K562 (cell line): ENCODE measurements around the gene CAPZA1. TPM values are rescaled to one million over a fixed set of nuclear protein-coding genes. Genes with fewer than 3 reads are reported as not detected.
A peak's percentile ranks its signal among the peaks of the same experiment; 100 is the strongest.

Experiments used
- ARHGAP35 ChIP-seq: fragments of 450-650 bp; IDR thresholded peaks from 2 replicates; pipeline ENCODE4 v1.6.1; 2018; ENCODE audit not compliant: partially characterized antibody
- ARID4B ChIP-seq: sonication (generic); formaldehyde crosslinking; IDR thresholded peaks from 2 replicates; pipeline ENCODE4 v1.8.0; 2022; ENCODE audit warnings: mild to moderate bottlenecking, missing genetic modification reagents
- BCL6 ChIP-seq: fragments of 250-450 bp; sonication (Bioruptor Pico); IDR thresholded peaks from 2 replicates; pipeline ENCODE4 v1.4.0; 2020
- C11orf30 ChIP-seq: fragments of 450-650 bp; IDR thresholded peaks from 2 replicates; pipeline ENCODE4 v1.6.1; 2016; ENCODE audit warnings: low read depth, mild to moderate bottlenecking
- CREBBP ChIP-seq: IDR thresholded peaks from one replicate; pipeline ENCODE4 v1.6.1; 2012; ENCODE audit warnings: low read depth, mild to moderate bottlenecking, control low read depth, inconsistent platforms, low read length
- DNMT1 ChIP-seq: fragments of 450-650 bp; IDR thresholded peaks from 2 replicates; pipeline ENCODE4 v1.6.1; 2016; ENCODE audit warnings: antibody characterized with exemption, mild to moderate bottlenecking
- ESRRB ChIP-seq: fragments of 250-450 bp; sonication (Bioruptor Pico); IDR thresholded peaks from 2 replicates; pipeline ENCODE4 v1.5.0; 2020; ENCODE audit warnings: mild to moderate bottlenecking, moderate library complexity, borderline replicate concordance
- GTF2F1 ChIP-seq: IDR thresholded peaks from 2 replicates; pipeline ENCODE4 v1.6.1; 2011; ENCODE audit warnings: low read depth, low read length, improper control_type of control experiment
- HDAC6 ChIP-seq: IDR thresholded peaks from 2 replicates; pipeline ENCODE4 v1.6.1; 2012; ENCODE audit warnings: low read depth, mild to moderate bottlenecking, control low read depth, inconsistent platforms, low read length, moderate library complexity
- NFIX ChIP-seq: fragments of 250-450 bp; sonication (Bioruptor Pico); IDR thresholded peaks from 2 replicates; pipeline ENCODE4 v1.4.0; 2020; ENCODE audit warnings: low read depth, mild to moderate bottlenecking, moderate library complexity
- PHF8 ChIP-seq: fragments of 200-600 bp; sonication (generic); IDR thresholded peaks from 2 replicates; pipeline ENCODE4 v1.6.1; 2012; ENCODE audit warnings: mixed run types, mild to moderate bottlenecking, inconsistent platforms, low read length, moderate library complexity, borderline replicate concordance
- PKNOX1 ChIP-seq: fragments of 450-650 bp; IDR thresholded peaks from 2 replicates; pipeline ENCODE4 v1.6.1; 2016
- RBFOX2 ChIP-seq: fragments of 200-400 bp; formaldehyde crosslinking; IDR thresholded peaks from 2 replicates; pipeline ENCODE4 v1.6.1; 2017; ENCODE audit warnings: low read depth, mild to moderate bottlenecking, low read length, moderate library complexity
- TCFL5 ChIP-seq: fragments of 250-450 bp; sonication (Bioruptor Pico); conservative IDR thresholded peaks from 2 replicates; pipeline ENCODE4 v1.6.1; 2021; ENCODE audit warnings: mild to moderate bottlenecking, moderate library complexity, matching md5 sums
- USF1 ChIP-seq: sonication (generic); formaldehyde crosslinking; IDR thresholded peaks from 2 replicates; pipeline ENCODE4 v1.9.0; 2022; ENCODE audit warnings: mild to moderate bottlenecking, missing genetic modification reagents
- USF2 ChIP-seq: sonication (generic); formaldehyde crosslinking; IDR thresholded peaks from 2 replicates; pipeline ENCODE4 v1.5.0; 2020; ENCODE audit warnings: missing genetic modification reagents
- ZBED1 ChIP-seq: IDR thresholded peaks from 2 replicates; pipeline ENCODE4 v1.6.1; 2014
- ZBTB2 ChIP-seq: fragments of 450-650 bp; IDR thresholded peaks from 2 replicates; pipeline ENCODE4 v1.6.1; 2016; ENCODE audit warnings: antibody characterized with exemption
- ZNF124 ChIP-seq: sonication (generic); formaldehyde crosslinking; IDR thresholded peaks from 2 replicates; pipeline ENCODE4 v1.8.1; 2022; ENCODE audit warnings: missing genetic modification reagents
- ZNF280B ChIP-seq: fragments of 250-450 bp; sonication (Bioruptor Pico); IDR thresholded peaks from 2 replicates; pipeline ENCODE4 v1.5.1; 2021; ENCODE audit warnings: mild to moderate bottlenecking
- ZNF76 ChIP-seq: fragments of 250-450 bp; sonication (Bioruptor Pico); IDR thresholded peaks from 2 replicates; pipeline ENCODE4 v1.4.0; 2020; ENCODE audit warnings: mild to moderate bottlenecking, moderate library complexity, borderline replicate concordance
- polyA plus RNA-seq, 8 experiments: library from polyadenylated mRNA; depleted of rRNA in 4 of 8; stranded (reverse) in 5 of 8; unstranded in 3 of 8; fragments of >200 nt; fragmentation: Nextera tagmentation in 2 of 8; fragmentation: Illumina TruSeq in 1 of 8; extraction: Ambion mirVana in 2 of 8; extraction: Trizol in 1 of 8; gene quantifications; 2 replicates each; pipeline versions ENCODE4 v1.2.1 to v1.2.3, GENCODE V29; 2011 to 2014; ENCODE audit warnings: inconsistent platforms in 1 of 8, missing spikeins in 1 of 8
- total RNA-seq, 7 experiments: library from RNA; depleted of rRNA in 6 of 7; stranded (reverse); fragments of >200 nt in 6 of 7; fragmentation: Illumina TruSeq in 2 of 7; extraction: Trizol in 2 of 7; gene quantifications; 2 replicates each; pipeline versions ENCODE4 v1.2.1 to v1.2.3, GENCODE V29; 2011 to 2021; ENCODE audit warnings: low replicate concordance in 1 of 7

The CAPZA1 gene
- total and polyA plus RNA-seq, 9 of the 15 experiments (the other 6 are each of a cell fraction or from before 2014, with no cell fraction given), result 237 to 1,020 (median 306) TPM

GRCh38 chr1:112625696-112626095 lies 6.1 kb downstream of the CAPZA1 start (continued):
- TF ChIP-seq ZBTB2, result no peak
- TF ChIP-seq TCFL5 (CRISPR knock-in tag), result no peak
- no peak for TF ChIP-seq USF2
- TF ChIP-seq BCL6 (CRISPR knock-in tag), result no peak
- TF ChIP-seq ZNF76 (CRISPR knock-in tag), result no peak
- peak; percentile 23; the same call in 1 of the 2 replicates for TF ChIP-seq PKNOX1
- TF ChIP-seq HDAC6, result no peak
- TF ChIP-seq RBFOX2, result no peak
- TF ChIP-seq USF1, result no peak
- TF ChIP-seq ARHGAP35, result no peak
- TF ChIP-seq ZNF124 (CRISPR knock-in tag), result no peak
- no peak for TF ChIP-seq ARID4B
- no peak for TF ChIP-seq ESRRB (CRISPR knock-in tag)
- no peak for TF ChIP-seq ZBED1
- TF ChIP-seq DNMT1, result no peak
- TF ChIP-seq GTF2F1, result no peak
- no peak for TF ChIP-seq PHF8
- no peak for TF ChIP-seq CREBBP
- peak; percentile 72 for TF ChIP-seq NFIX (CRISPR knock-in tag)
- TF ChIP-seq C11orf30, result peak; percentile 59
- TF ChIP-seq ZNF280B (CRISPR knock-in tag), result no peak
